HG03095 (cell line): ENCODE measurements around the gene PCP4.

Experiments
- ATAC-seq: cut with Tn5 transposase; IDR thresholded peaks from one replicate; pipeline ENCODE4 v1.9.1; 2021; ENCODE audit warnings: moderate library complexity; ENCODE audit not compliant: unreplicated experiment

PCP4 gene

DNA sequence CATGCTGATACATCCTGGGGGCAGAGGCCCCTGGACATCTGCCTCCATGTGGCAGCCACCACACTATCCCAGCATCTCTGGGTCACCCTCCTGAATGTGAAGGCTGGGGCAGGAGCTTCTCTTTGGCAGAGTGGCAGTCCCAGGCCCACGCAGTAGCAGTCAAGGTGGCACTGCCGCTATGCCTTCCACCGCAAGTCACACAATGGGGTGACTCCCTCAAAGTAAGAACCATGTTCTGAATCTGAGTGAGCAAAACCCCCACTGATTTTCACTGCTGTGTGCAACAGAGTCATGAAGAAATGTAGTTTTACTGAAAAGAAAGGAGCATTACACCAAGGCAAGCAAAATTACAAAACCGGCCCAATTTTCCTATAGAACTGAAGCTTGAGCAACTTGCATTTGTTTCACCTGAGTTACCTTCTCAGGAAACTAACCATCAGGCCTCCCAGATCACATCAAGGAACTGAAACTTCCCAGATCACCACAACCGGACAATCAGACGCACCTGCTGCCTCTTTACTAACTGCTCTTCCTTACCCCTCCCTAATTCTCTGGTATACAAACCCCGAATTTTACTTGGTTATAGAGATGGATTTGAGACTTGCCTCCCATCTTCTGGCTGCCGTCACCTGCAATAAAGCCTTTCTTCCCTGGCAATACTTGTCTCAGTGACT is 102.6 kb downstream of the PCP4 start:
- no peak for ATAC-seq

- no peak for ATAC-seq
These were observed 104.7 kb downstream of the PCP4 start for GRCh38 chr21:39971956-39972355.

DNA sequence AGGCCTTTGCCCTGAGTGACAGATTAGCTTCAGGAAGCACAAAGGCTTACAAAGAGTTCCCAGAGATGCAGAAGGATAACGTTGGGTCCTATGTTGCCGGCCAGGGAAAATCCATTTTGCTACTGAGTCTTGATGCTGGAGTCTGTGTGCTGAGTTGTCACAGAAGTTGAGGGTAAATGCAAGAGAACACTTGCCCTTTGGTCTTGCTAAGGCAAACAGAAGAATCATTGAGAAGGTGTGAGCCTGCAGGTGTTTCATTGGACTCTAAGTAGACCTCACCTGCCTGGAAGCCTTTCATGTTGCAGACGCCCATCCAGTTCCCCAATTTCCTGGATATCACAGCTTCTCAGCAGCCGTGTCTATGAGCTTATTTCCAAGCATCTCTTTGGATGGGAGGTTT is 105.2 kb downstream of the PCP4 start:
- ATAC-seq: no peak

- no peak for ATAC-seq
These were observed 105.9 kb downstream of the PCP4 start for GRCh38 chr21:39972976-39973770.

DNA sequence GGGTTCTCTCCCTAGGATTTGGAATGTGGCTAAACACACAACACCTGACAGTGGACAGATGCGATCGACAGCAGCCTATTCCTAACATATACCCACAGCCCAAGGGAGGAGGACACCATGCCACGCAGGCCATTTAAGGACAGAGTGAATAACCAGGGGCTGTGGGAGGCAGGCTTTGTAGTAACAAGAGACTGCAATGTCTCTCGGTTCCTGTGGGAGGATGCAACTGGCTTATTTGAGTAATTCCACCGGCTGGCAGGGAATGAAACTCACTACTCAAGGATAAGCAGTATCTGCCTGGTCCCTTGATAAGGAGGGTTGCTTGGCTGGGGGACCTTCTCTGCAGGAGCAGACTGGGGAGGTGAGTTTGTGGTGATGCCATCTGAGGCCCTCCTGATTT is 109.6 kb downstream of the PCP4 start:
- ATAC-seq: no peak
